Hippocampal formation (tissue), 2 donors: ENCODE results near the gene LAMA5.

Source experiments
- DNase-seq, 2 donors: peaks; one replicate each; lab custom pipeline; 2025; lab: John Stamatoyannopoulos, UW

Gene LAMA5

GRCh38 chr20:62405108-62405980 is 38.2 kb upstream of the LAMA5 start:
- DNase-seq: no peak

GRCh38 chr20:62404761-62405107 is 37.6 kb upstream of the LAMA5 start:
- no peak for DNase-seq

GRCh38 chr20:62404112-62404665 is 37.1 kb upstream of the LAMA5 start:
- no peak for DNase-seq

- DNase-seq: no peak
Measured at GRCh38 chr20:62403331-62403730, 36.2 kb upstream of the LAMA5 start.

GRCh38 chr20:62402456-62403150 is 35.5 kb upstream of the LAMA5 start:
- no peak for DNase-seq

GRCh38 chr20:62401331-62401779 is 34.2 kb upstream of the LAMA5 start:
- no peak for DNase-seq

- DNase-seq: no peak
Measured at GRCh38 chr20:62400541-62400940, 33.4 kb upstream of the LAMA5 start.

GRCh38 chr20:62400021-62400420 is 32.9 kb upstream of the LAMA5 start:
- DNase-seq: no peak

GRCh38 chr20:62398120-62398821 is 31.2 kb upstream of the LAMA5 start:
- no peak for DNase-seq

- no peak for DNase-seq
Measured at GRCh38 chr20:62396367-62397239, 29.5 kb upstream of the LAMA5 start.

- DNase-seq: no peak
Measured at GRCh38 chr20:62395311-62396242, 28.5 kb upstream of the LAMA5 start.

GRCh38 chr20:62394248-62395245 is 27.4 kb upstream of the LAMA5 start:
- no peak for DNase-seq

- DNase-seq: no peak
Measured at GRCh38 chr20:62393830-62394229, 26.7 kb upstream of the LAMA5 start.

- DNase-seq: no peak
Measured at GRCh38 chr20:62393335-62393665, 26.2 kb upstream of the LAMA5 start.

- no peak for DNase-seq
Measured at GRCh38 chr20:62392621-62393334, 25.7 kb upstream of the LAMA5 start.

GRCh38 chr20:62392077-62392418 is 24.9 kb upstream of the LAMA5 start:
- no peak for DNase-seq

GRCh38 chr20:62391165-62392076 is 24.3 kb upstream of the LAMA5 start:
- no peak for DNase-seq
